HG03565 (cell line): ENCODE measurements around the gene NPAS3.

ENCODE experiments used
- ATAC-seq: cut with Tn5 transposase; IDR thresholded peaks from one replicate; pipeline ENCODE4 v1.9.1; 2021; ENCODE audit warnings: mild to moderate bottlenecking, moderate library complexity; ENCODE audit not compliant: unreplicated experiment

The NPAS3 gene

DNA sequence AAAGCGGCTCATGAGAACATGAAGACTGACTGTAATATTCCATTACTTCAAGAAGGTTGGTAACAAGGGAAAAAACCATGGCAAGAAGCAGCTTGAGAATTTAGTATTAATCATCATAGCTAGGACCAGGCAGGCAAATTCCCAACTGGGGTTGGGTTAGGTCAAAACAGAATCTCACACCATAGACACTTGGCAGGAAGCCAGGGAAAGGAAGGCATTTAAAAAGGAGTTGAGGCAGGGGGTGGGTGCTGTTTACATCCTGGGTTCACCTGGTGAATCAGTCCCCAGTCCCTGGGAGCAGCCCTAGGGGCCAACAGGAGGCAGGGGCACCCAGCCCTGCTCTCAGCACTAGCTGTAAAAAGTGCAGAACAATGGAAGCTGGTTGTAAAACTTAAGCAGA is 903.6 kb downstream of the NPAS3 start:
- ATAC-seq: no peak

GRCh38 chr14:33844118-33844517 is 905.4 kb downstream of the NPAS3 start:
- no peak for ATAC-seq

DNA sequence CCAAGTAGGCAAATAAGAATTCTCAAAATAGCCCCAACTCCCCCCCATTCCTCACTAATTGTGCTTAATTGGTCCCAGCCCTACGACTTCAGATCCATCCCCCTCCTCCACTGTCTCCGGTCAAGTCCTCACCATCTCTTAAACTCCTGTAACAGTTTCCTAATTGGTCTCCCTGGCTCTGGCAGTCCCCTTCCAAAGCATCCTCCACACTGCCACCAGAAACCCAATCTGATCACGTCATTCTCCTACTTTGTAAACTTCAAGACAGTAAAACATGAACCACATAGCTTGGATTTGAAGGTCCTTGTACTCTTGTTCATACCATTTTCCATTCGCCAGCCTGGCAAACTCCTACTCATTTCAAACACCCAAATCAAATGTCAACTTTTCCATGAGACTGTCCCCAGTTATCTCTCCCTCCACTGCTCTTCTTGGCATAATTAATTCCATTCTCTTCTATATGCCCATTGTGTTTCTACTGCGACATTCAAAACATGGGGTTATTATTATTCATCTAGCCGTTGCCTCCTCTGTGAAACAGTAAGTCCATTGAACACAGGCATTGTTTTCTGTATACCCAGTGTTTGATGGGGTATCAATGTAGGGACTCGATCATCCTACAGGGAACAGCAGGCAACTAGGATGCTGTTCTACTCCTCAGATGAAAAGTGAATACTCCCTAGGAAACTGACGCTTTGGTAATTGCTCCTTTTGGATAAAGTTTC is 907.6 kb downstream of the NPAS3 start:
- ATAC-seq: no peak

DNA sequence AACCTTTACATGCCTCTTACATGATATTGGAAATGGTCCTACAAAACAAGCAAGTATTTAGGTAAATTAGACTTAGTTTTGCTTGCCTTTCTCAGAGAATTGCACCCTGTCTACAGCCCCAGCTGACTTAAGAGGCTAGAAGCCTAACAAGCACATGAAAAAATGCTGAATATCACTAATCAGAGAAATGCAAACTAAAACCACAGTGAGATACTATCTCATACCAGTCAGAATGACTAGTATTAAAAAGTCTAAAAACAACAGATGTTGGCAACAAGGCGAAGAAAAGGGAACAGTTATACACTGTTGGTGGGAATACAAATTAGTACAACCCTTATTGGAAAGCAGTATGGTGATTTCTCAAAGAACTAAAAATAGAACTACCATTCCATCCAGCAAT is 908.4 kb downstream of the NPAS3 start:
- ATAC-seq: no peak

DNA sequence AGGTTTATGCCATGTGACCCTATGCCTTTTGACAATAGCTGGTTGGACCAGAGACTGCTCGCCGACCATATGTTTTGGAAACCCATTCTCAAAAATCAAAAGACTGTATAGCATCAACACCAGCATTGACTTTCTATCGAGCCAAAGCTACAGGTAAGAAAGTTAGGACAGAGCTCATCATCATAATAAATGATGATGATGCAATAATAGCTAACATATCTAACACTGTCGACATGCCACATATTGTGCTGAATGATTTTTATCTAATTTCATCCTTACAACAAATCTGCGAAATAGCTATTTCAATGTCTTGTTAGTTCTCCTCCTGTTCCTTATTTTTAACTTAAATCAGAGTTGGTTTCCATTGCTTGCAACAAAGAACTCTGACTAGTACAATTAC is 909.3 kb downstream of the NPAS3 start:
- no peak for ATAC-seq

DNA sequence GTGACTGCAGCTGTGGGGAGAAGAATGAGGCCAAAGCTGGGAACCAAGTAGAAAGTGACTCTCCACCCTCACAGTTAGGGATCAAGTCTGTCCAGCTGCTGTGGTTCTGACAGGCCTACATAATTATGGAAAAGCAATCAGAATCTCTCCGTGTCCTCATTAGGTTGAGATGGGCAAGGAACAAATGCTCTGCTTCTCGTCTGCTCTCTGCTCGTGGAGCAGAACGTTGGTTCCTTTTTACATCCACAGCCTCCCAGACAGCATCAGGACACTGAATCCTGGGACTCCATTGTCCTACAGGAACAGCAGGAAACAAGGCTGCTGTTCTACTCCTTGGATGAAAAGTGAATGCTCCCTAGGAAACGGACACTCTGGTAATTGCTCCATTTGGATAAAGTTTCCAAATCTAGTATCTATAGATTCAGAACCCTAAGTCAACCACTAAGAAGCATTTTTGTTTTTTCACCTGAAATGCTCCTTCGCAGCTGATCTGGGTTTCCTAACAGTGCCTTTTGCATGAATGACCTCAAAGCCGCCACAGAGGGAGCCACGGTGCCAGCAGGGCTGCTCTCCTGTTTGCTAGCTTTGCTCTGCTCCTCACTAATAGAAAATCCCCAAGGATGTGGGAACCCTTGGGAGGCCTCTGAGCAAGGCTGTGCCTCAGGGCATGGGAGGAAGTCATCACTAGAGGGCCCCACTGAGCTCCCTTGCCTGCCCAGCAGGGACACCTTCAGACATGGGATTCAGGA is 910.2 kb downstream of the NPAS3 start:
- no peak for ATAC-seq

GRCh38 chr14:33849455-33849801 is 910.7 kb downstream of the NPAS3 start:
- no peak for ATAC-seq

DNA sequence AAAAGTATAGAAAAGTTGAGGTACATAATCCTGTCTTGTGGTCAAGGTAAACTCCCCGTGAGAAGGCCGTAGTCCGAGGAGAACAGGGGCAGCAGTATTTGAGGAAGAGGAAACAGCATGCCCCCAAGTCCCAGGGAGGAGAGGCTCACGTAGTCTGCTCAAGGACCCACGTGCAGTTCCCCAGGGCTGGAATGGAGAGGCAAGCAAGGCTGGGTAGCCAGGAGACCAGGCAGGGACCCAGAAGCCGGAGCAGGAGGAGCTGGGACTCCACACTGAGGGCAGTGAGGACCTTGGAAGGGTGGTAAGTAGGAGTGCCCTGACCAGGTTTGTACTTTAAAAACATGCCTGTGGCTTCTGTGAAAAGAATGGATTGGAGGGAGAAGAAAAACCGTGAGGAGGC is 912.1 kb downstream of the NPAS3 start:
- no peak for ATAC-seq

GRCh38 chr14:33851366-33851765 is 912.7 kb downstream of the NPAS3 start:
- ATAC-seq: no peak

GRCh38 chr14:33851931-33852330 is 913.3 kb downstream of the NPAS3 start:
- ATAC-seq: no peak
